Left renal cortex interstitium (tissue), 4 donors: Measurements from ENCODE around the gene SLC25A31. TPM values are rescaled to one million over a fixed set of nuclear protein-coding genes. Genes with fewer than 3 reads are reported as not detected.

Experiments
- DNase-seq, 4 donors: peaks; one replicate each; pipeline ENCODE4 v3.0.0-alpha.2; 2013; ENCODE audit warnings: low read depth in 4 of 4, low spot score in 2 of 4, missing footprints in 1 of 4
- polyA plus RNA-seq, 4 donors: library from polyadenylated mRNA; unstranded; fragments of 120-200 nt; gene quantifications; one replicate each; pipeline ENCODE4 v1.2.1, GENCODE V29; 2013; ENCODE audit not compliant: insufficient read length in 4 of 4

The SLC25A31 gene
- polyA plus RNA-seq, 4 donors: 0.07 to 0.08 TPM; not detected in 2

GRCh38 chr4:127776620-127777019 lies 46.4 kb downstream of the SLC25A31 start:
- no peak for DNase-seq

- no peak for DNase-seq
These were observed 47.3 kb downstream of the SLC25A31 start for GRCh38 chr4:127777487-127777886.

- DNase-seq: no peak
These were observed 47.9 kb downstream of the SLC25A31 start for GRCh38 chr4:127778102-127778501.

- no peak for DNase-seq
These were observed 50.4 kb downstream of the SLC25A31 start for GRCh38 chr4:127780598-127780997.

GRCh38 chr4:127781300-127782024 lies 51.3 kb downstream of the SLC25A31 start:
- peak in 1 of 4 donors; percentile 7 for DNase-seq

GRCh38 chr4:127782025-127782274 lies 51.8 kb downstream of the SLC25A31 start:
- peak in 3 of 4 donors; percentile 64 to 83 (median 73) for DNase-seq

GRCh38 chr4:127782275-127783025 lies 52.2 kb downstream of the SLC25A31 start, which contains the start of gene HSPA4L:
Gene HSPA4L (plus strand): TSS chr4:127782322. CDS start chr4:127782551, 229 bp downstream.
- DNase-seq: peak; percentile 12 to 72 (median 51)

GRCh38 chr4:127783026-127783769 lies 53.0 kb downstream of the SLC25A31 start:
- peak in 3 of 4 donors; percentile 26 to 46 (median 46) for DNase-seq

- DNase-seq: no peak
These were observed 54.0 kb downstream of the SLC25A31 start for GRCh38 chr4:127783955-127784770.

- no peak for DNase-seq
These were observed 58.3 kb downstream of the SLC25A31 start for GRCh38 chr4:127788517-127788916.

GRCh38 chr4:127791391-127791790 lies 61.2 kb downstream of the SLC25A31 start:
- no peak for DNase-seq

- no peak for DNase-seq
These were observed 63.3 kb downstream of the SLC25A31 start for GRCh38 chr4:127793528-127793927.

GRCh38 chr4:127799711-127800110 lies 69.5 kb downstream of the SLC25A31 start:
- no peak for DNase-seq

- DNase-seq: no peak
These were observed 79.1 kb downstream of the SLC25A31 start for GRCh38 chr4:127809173-127809800.

GRCh38 chr4:127810551-127810950 lies 80.4 kb downstream of the SLC25A31 start:
- DNase-seq: no peak

- DNase-seq: no peak
These were observed 92.2 kb downstream of the SLC25A31 start for GRCh38 chr4:127822430-127822829.
